SK-N-SH treated with all-trans-retinoic acid at 6 μM for 48 hours (cell line): ENCODE data around the gene THAP10.

ENCODE experiments used
- ATAC-seq: fragments of 200-7000 bp; cut with Tn5 transposase; 3 replicates; pipeline ENCODE4 v1.9.1; 2020; ENCODE audit warnings: mild to moderate bottlenecking, moderate library complexity
- ARNTL ChIP-seq: fragments of 450-650 bp; formaldehyde crosslinking; IDR thresholded peaks from 2 replicates; pipeline ENCODE4 v1.5.0; 2020; ENCODE audit warnings: low read depth, mild to moderate bottlenecking, moderate library complexity, borderline replicate concordance
- BACH2 ChIP-seq: fragments of 250-450 bp; sonication (Bioruptor Pico); IDR thresholded peaks from 2 replicates; pipeline ENCODE4 v1.9.0; 2021; ENCODE audit warnings: mild to moderate bottlenecking, borderline replicate concordance
- CSDC2 ChIP-seq: fragments of 250-450 bp; sonication (Bioruptor Pico); IDR thresholded peaks from 2 replicates; pipeline ENCODE4 v1.5.0; 2020; ENCODE audit warnings: mild to moderate bottlenecking, moderate library complexity
- CSRNP3 ChIP-seq: fragments of 250-450 bp; sonication (Bioruptor Pico); IDR thresholded peaks from 2 replicates; pipeline ENCODE4 v1.5.1; 2021; ENCODE audit warnings: mild to moderate bottlenecking, moderate library complexity
- ESRRG ChIP-seq: fragments of 250-450 bp; sonication (Bioruptor Pico); IDR thresholded peaks from 2 replicates; pipeline ENCODE4 v1.6.1; 2021; ENCODE audit warnings: mild to moderate bottlenecking
- GLIS3 ChIP-seq: fragments of 250-450 bp; sonication (Bioruptor Pico); IDR thresholded peaks from 2 replicates; pipeline ENCODE4 v1.5.0; 2020; ENCODE audit warnings: mild to moderate bottlenecking, moderate library complexity
- ISL1 ChIP-seq: fragments of 250-450 bp; sonication (Bioruptor Pico); IDR thresholded peaks from 2 replicates; pipeline ENCODE4 v2.1.2; 2022; ENCODE audit warnings: mild to moderate bottlenecking, moderate library complexity
- OSR1 ChIP-seq: fragments of 250-450 bp; sonication (Bioruptor Pico); IDR thresholded peaks from 2 replicates; pipeline ENCODE4 v1.8.0; 2022; ENCODE audit warnings: moderate library complexity, mild to moderate bottlenecking, inconsistent platforms
- PATZ1 ChIP-seq: fragments of 250-450 bp; sonication (Bioruptor Pico); IDR thresholded peaks from 2 replicates; pipeline ENCODE4 v1.8.0; 2020; ENCODE audit warnings: mild to moderate bottlenecking, moderate library complexity, borderline replicate concordance
- PPARA ChIP-seq: fragments of 250-450 bp; sonication (Bioruptor Pico); IDR thresholded peaks from 2 replicates; pipeline ENCODE4 v1.5.0; 2020; ENCODE audit warnings: mild to moderate bottlenecking, borderline replicate concordance
- RARB ChIP-seq: fragments of 250-450 bp; sonication (Bioruptor Pico); IDR thresholded peaks from 2 replicates; pipeline ENCODE4 v1.8.0; 2021; ENCODE audit warnings: mild to moderate bottlenecking, moderate library complexity
- SNAI2 ChIP-seq: fragments of 250-450 bp; sonication (Bioruptor Pico); IDR thresholded peaks from 2 replicates; pipeline ENCODE4 v1.5.0; 2020; ENCODE audit warnings: mild to moderate bottlenecking, moderate library complexity
- TCF4 ChIP-seq: fragments of 250-450 bp; sonication (Bioruptor Pico); IDR thresholded peaks from 2 replicates; pipeline ENCODE4 v1.8.0; 2021; ENCODE audit warnings: mild to moderate bottlenecking, moderate library complexity, borderline replicate concordance
- TOX ChIP-seq: fragments of 250-450 bp; sonication (Bioruptor Pico); IDR thresholded peaks from 2 replicates; pipeline ENCODE4 v1.8.0; 2021; ENCODE audit warnings: mild to moderate bottlenecking, moderate library complexity, borderline replicate concordance
- ZC3H10 ChIP-seq: fragments of 250-450 bp; sonication (Bioruptor Pico); IDR thresholded peaks from 2 replicates; pipeline ENCODE4 v1.5.1; 2021; ENCODE audit warnings: mild to moderate bottlenecking, moderate library complexity
- ZFP3 ChIP-seq: fragments of 250-450 bp; sonication (Bioruptor Pico); IDR thresholded peaks from 2 replicates; pipeline ENCODE4 v1.5.0; 2020; ENCODE audit warnings: mild to moderate bottlenecking, moderate library complexity
- ZFP30 ChIP-seq: fragments of 450-650 bp; formaldehyde crosslinking; IDR thresholded peaks from 2 replicates; pipeline ENCODE4 v1.5.0; 2022; ENCODE audit warnings: mild to moderate bottlenecking, moderate library complexity
- ZNF70 ChIP-seq: fragments of 450-650 bp; formaldehyde crosslinking; IDR thresholded peaks from 2 replicates; pipeline ENCODE4 v1.5.0; 2020; ENCODE audit warnings: mild to moderate bottlenecking, moderate library complexity
- ZNF8 ChIP-seq: fragments of 450-650 bp; formaldehyde crosslinking; IDR thresholded peaks from 2 replicates; pipeline ENCODE4 v1.5.0; 2020; ENCODE audit warnings: mild to moderate bottlenecking, moderate library complexity
- TF ChIP-seq, protein P1 (sequence below): fragments of 250-450 bp; sonication (Bioruptor Pico); IDR thresholded peaks from 2 replicates; pipeline ENCODE4 v1.5.0; 2020; ENCODE audit warnings: mild to moderate bottlenecking, moderate library complexity
- TF ChIP-seq, protein P2 (sequence below): fragments of 250-450 bp; sonication (Bioruptor Pico); IDR thresholded peaks from 2 replicates; pipeline ENCODE4 v1.8.0; 2021; ENCODE audit warnings: low read depth, mild to moderate bottlenecking, moderate library complexity, borderline replicate concordance
- TF ChIP-seq, protein P3 (sequence below): fragments of 250-450 bp; sonication (Bioruptor Pico); IDR thresholded peaks from 2 replicates; pipeline ENCODE4 v1.5.1; 2020; ENCODE audit warnings: low read depth, mild to moderate bottlenecking, moderate library complexity

Gene THAP10

GRCh38 chr15:70851889-70852288, 40.3 kb downstream of the THAP10 start:
- TF ChIP-seq ZNF8 (CRISPR knock-in tag), result no peak
- no peak for TF ChIP-seq RARB
- ATAC-seq, result no peak

GRCh38 chr15:70845602-70846360, 46.5 kb downstream of the THAP10 start:
- no peak for ATAC-seq
- TF ChIP-seq TOX (CRISPR knock-in tag), result no peak
- no peak for TF ChIP-seq CSDC2 (CRISPR knock-in tag)
- no peak for TF ChIP-seq ZFP30 (CRISPR knock-in tag)

- no peak for ATAC-seq
- TF ChIP-seq ZNF70 (no peak), PPARA (CRISPR knock-in tag) (no peak), ARNTL (CRISPR knock-in tag) (no peak), PATZ1 (no peak), ZC3H10 (no peak), GLIS3 (CRISPR knock-in tag) (no peak), BACH2 (no peak), OSR1 (CRISPR knock-in tag) (no peak), RARB (no peak), CSDC2 (CRISPR knock-in tag) (no peak), TCF4 (CRISPR knock-in tag) (no peak), ZFP30 (CRISPR knock-in tag) (no peak), CSRNP3 (no peak), TOX (CRISPR knock-in tag) (no peak), SNAI2 (CRISPR knock-in tag) (no peak), ESRRG (CRISPR knock-in tag) (no peak)
- TF ChIP-seq, protein P1, sequence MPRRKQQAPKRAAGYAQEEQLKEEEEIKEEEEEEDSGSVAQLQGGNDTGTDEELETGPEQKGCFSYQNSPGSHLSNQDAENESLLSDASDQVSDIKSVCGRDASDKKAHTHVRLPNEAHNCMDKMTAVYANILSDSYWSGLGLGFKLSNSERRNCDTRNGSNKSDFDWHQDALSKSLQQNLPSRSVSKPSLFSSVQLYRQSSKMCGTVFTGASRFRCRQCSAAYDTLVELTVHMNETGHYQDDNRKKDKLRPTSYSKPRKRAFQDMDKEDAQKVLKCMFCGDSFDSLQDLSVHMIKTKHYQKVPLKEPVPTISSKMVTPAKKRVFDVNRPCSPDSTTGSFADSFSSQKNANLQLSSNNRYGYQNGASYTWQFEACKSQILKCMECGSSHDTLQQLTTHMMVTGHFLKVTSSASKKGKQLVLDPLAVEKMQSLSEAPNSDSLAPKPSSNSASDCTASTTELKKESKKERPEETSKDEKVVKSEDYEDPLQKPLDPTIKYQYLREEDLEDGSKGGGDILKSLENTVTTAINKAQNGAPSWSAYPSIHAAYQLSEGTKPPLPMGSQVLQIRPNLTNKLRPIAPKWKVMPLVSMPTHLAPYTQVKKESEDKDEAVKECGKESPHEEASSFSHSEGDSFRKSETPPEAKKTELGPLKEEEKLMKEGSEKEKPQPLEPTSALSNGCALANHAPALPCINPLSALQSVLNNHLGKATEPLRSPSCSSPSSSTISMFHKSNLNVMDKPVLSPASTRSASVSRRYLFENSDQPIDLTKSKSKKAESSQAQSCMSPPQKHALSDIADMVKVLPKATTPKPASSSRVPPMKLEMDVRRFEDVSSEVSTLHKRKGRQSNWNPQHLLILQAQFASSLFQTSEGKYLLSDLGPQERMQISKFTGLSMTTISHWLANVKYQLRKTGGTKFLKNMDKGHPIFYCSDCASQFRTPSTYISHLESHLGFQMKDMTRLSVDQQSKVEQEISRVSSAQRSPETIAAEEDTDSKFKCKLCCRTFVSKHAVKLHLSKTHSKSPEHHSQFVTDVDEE (CRISPR knock-in tag), result no peak
- TF ChIP-seq, protein P2, sequence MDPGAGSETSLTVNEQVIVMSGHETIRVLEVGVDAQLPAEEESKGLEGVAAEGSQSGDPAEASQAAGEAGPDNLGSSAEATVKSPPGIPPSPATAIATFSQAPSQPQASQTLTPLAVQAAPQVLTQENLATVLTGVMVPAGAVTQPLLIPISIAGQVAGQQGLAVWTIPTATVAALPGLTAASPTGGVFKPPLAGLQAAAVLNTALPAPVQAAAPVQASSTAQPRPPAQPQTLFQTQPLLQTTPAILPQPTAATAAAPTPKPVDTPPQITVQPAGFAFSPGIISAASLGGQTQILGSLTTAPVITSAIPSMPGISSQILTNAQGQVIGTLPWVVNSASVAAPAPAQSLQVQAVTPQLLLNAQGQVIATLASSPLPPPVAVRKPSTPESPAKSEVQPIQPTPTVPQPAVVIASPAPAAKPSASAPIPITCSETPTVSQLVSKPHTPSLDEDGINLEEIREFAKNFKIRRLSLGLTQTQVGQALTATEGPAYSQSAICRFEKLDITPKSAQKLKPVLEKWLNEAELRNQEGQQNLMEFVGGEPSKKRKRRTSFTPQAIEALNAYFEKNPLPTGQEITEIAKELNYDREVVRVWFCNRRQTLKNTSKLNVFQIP (CRISPR knock-in tag), result no peak
- TF ChIP-seq, protein P3, sequence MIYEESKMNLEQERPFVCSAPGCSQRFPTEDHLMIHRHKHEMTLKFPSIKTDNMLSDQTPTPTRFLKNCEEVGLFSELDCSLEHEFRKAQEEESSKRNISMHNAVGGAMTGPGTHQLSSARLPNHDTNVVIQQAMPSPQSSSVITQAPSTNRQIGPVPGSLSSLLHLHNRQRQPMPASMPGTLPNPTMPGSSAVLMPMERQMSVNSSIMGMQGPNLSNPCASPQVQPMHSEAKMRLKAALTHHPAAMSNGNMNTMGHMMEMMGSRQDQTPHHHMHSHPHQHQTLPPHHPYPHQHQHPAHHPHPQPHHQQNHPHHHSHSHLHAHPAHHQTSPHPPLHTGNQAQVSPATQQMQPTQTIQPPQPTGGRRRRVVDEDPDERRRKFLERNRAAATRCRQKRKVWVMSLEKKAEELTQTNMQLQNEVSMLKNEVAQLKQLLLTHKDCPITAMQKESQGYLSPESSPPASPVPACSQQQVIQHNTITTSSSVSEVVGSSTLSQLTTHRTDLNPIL (CRISPR knock-in tag), result no peak
Observed at GRCh38 chr15:70837476-70837875, 54.8 kb downstream of the THAP10 start.

DNA sequence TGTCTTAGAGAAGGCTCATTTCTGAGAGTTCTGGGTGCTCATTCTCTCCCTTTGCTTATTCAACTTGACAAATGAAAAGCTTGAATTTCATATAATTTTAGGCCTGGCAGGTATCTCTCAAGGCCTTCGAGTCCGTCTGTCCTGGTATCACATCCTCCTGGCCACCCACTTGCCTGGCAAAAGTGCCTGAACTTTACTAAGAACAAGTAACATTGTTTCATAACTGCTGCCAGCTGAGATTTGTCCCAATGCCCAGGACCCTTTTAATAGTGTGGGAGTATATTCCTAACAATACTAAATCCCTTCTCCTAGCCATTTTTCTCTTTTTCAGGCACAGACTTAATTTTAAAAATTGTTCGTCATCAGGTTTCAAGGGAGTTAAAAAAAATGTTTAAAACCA, 56.4 kb downstream of the THAP10 start:
- no peak for ATAC-seq
- TF ChIP-seq ZNF8 (CRISPR knock-in tag), result no peak
- TF ChIP-seq CSDC2 (CRISPR knock-in tag), result no peak
- no peak for TF ChIP-seq OSR1 (CRISPR knock-in tag)
- no peak for TF ChIP-seq ZFP3
- TF ChIP-seq RARB, result no peak
- no peak for TF ChIP-seq GLIS3 (CRISPR knock-in tag)
- no peak for TF ChIP-seq ZFP30 (CRISPR knock-in tag)
- TF ChIP-seq, protein P1 (CRISPR knock-in tag), result no peak
- TF ChIP-seq PPARA (CRISPR knock-in tag), result no peak
- TF ChIP-seq BACH2, result no peak
- no peak for TF ChIP-seq ZNF70
- TF ChIP-seq ARNTL (CRISPR knock-in tag), result no peak
- no peak for TF ChIP-seq SNAI2 (CRISPR knock-in tag)
- no peak for TF ChIP-seq ISL1 (CRISPR knock-in tag)
- TF ChIP-seq ZC3H10, result no peak
- no peak for TF ChIP-seq ESRRG (CRISPR knock-in tag)
- TF ChIP-seq, all 23 proteins: peak for 0
